ENCODE data around the gene RSPRY1.
"Not testable (repeated sequence)": the region's sequence is repeated elsewhere in the genome, so short reads cannot be mapped to it uniquely, and the experiment has no call there.

RSPRY1 gene

DNA sequence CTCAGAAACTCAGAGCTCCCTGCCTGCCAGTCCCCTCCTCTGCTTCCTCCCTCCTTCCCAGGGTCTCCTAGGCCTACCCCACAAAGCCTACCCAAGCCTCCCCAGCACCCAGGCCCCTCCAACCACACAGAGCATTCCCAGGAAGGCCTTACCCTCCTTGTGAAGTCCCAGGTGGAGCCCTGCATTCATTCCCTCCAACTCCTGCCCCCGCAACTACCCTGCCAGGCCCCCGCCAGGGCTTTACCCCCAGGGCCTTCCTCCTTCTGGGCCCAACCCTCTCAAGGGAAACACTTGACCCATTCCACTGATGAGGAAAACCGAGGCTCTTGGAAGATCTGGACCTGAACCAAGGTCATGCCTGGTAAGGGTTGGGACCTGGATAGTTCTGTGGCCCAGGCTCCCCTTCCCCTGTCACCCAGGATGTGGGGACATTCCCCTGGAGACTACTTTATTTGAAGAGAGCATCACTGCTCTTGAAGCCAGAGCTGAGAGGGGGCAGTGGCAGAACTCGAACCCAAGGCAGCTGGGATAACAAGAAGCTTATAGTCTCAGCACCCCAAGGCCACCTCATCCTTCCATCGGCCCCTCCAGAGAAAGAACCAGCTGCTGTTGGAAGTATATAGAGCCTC is 85.9 kb downstream of the RSPRY1 start:
- ChIA-PET POLR2A (ENCODE audit: low non-redundant PET) (no interaction called here), CTCF (interaction anchor here (0.6 kb wide), 1 partner anchor 21 kb away, joined by 3 read pairs; no protein-coding TSS in a partner anchor)
- no peak for TF ChIP-seq CTCF (conservative IDR thresholded peaks at IDR 0.05; ENCODE audit: low read depth)
- peak overlapping the region; percentile 98 for H3K27ac ChIP-seq
- DNase-seq (ENCODE audit: low spot score) = no peak

DNA sequence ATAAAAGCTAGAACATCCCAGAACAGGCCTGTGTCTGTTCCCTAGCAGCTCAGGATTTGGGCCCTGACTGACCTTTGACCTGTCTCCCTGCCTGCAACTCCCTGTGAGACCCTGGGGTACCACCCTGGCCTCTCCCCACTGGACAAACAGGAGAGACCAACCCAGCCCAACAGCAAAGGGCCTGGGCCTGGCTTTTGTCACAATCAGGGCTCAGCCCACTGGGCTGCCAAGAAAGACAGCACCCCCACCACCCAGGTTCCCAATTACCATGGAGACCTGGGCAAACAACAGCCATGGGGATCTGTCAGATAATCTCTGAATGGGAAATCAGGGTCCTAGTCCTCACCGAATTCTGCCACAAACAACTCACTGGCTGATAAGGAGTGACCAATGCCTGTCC is 87.2 kb downstream of the RSPRY1 start:
- H3K27ac ChIP-seq = peak overlapping the region; percentile 51
- ChIA-PET CTCF (no interaction called here), POLR2A (ENCODE audit: low non-redundant PET) (no interaction called here)

GRCh38 chr16:57273826-57274225 is 87.7 kb downstream of the RSPRY1 start:
- DNase-seq (ENCODE audit: low spot score) = no peak
- TF ChIP-seq CTCF (conservative IDR thresholded peaks at IDR 0.05; ENCODE audit: low read depth) = no peak
- POLR2A ChIA-PET (ENCODE audit: low non-redundant PET) = no interaction called here
- H3K27ac ChIP-seq = peak overlapping the region; percentile 51
- CTCF ChIA-PET = interaction anchor here (0.7 kb wide), 1 partner anchor 61 kb away, joined by 3 read pairs; no protein-coding TSS in a partner anchor

More for the DNA sequence above, 87.2 kb downstream of the RSPRY1 start:
- no peak for TF ChIP-seq CTCF (conservative IDR thresholded peaks at IDR 0.05; ENCODE audit: low read depth)
- DNase-seq (ENCODE audit: low spot score) = no peak

- peak overlapping the region; percentile 98 for H3K27ac ChIP-seq
- DNase-seq (ENCODE audit: low spot score); POLR2A ChIA-PET (ENCODE audit: low non-redundant PET); CTCF ChIA-PET: not testable (repeated sequence)
Measured at GRCh38 chr16:57275946-57276345, 89.8 kb downstream of the RSPRY1 start.

GRCh38 chr16:57276596-57276995 is 90.5 kb downstream of the RSPRY1 start:
- peak; percentile 86 for DNase-seq (ENCODE audit: low spot score)
- H3K27ac ChIP-seq = peak overlapping the region; percentile 98
- POLR2A ChIA-PET (ENCODE audit: low non-redundant PET) = no interaction called here
- TF ChIP-seq CTCF (conservative IDR thresholded peaks at IDR 0.05; ENCODE audit: low read depth) = no peak
- CTCF ChIA-PET = no interaction called here

- DNase-seq (ENCODE audit: low spot score) = peak; percentile 99
- TF ChIP-seq CTCF (conservative IDR thresholded peaks at IDR 0.05; ENCODE audit: low read depth) = no peak
- peak overlapping the region; percentile 98 for H3K27ac ChIP-seq
- ChIA-PET CTCF (interaction anchor here (0.5 kb wide), 1 partner anchor 27 kb away, joined by 4 read pairs; no protein-coding TSS in a partner anchor), POLR2A (ENCODE audit: low non-redundant PET) (no interaction called here)
Measured at GRCh38 chr16:57277586-57277985, 91.5 kb downstream of the RSPRY1 start.

GRCh38 chr16:57278494-57278893 is 92.4 kb downstream of the RSPRY1 start:
- H3K27ac ChIP-seq = peak overlapping the region; percentile 98
- DNase-seq (ENCODE audit: low spot score) = no peak
- TF ChIP-seq CTCF (conservative IDR thresholded peaks at IDR 0.05; ENCODE audit: low read depth) = no peak
- POLR2A ChIA-PET (ENCODE audit: low non-redundant PET) = no interaction called here
- CTCF ChIA-PET = no interaction called here

Measured in RWPE1 (cell line).